Suppressor macrophage treated with lipopolysaccharide for 1 hour (primary cell): ENCODE measurements around the gene C9orf40.

Source experiments
- DNase-seq, 3 donors: peaks; one replicate each; pipeline ENCODE4 v3.0.0-alpha.2; 2020 to 2022

Gene C9orf40

DNA sequence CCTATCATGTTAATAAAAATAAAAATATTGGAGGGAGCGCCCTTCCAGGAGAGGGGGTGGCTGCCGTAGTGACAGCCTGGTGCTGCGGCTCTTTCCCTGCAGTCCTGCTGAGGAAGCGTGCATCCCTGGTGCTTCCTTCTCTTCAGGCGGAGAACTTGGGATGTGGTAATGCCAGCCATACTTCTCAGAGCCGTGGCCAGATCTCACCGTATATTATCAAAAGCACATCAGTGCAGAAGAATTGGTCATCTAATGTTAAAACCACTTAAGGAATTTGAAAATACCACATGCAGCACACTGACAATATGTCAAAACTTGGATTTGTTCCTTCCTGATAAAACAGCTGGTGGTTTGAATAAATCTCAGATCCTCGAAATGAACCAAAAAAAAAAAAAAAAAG lies 17.7 kb downstream of the C9orf40 start:
- DNase-seq = no peak

DNA sequence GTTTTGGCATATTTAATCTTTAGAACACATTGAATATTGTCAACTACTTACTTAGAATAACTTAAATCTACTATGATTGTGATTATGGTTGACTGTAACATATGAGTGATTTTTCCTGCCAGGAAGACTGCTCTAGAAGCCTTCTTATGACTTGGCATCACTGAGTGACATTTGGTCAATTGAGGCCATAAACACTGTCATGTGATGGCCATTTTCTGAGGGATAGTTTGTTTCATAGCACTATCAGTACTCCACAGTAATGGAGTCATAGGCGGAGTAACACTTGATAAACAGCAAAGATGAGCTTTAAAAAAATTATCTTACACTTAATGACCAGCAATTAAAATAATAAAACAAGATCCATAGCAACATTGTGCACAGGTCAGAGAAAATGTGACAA lies 31.0 kb downstream of the C9orf40 start:
- DNase-seq = no peak

DNA sequence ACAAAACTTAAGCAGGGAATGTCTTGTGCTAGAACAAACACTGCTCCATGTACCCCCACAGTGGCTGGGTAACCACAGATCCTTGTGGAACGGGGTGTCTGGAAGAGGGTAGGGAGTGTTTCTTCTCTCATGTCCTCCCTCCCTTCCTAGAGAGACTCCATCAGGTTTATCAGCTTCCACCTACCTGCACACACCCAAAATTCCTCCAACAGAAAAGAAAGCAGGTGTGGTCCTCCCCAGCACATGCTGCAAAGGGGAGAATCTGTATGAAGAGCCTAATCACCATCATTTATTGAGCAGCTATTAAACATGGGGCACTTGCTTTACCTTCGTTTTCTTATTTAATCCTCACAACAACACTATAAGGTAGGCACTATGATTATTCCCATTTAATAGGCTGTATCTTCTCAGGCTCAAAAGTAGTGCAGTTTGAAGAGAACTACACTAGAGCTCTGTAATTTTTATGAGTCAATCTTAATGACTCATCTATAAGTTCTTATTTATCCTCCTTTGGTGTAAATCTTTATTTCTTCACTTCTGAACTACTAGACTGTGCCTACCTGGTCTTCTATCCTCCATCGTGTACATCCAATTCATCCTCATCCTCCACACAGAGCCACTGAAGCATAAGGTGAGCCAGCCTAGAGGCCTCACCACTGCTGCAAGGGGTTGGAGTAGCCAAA lies 31.6 kb downstream of the C9orf40 start:
- DNase-seq = no peak

DNA sequence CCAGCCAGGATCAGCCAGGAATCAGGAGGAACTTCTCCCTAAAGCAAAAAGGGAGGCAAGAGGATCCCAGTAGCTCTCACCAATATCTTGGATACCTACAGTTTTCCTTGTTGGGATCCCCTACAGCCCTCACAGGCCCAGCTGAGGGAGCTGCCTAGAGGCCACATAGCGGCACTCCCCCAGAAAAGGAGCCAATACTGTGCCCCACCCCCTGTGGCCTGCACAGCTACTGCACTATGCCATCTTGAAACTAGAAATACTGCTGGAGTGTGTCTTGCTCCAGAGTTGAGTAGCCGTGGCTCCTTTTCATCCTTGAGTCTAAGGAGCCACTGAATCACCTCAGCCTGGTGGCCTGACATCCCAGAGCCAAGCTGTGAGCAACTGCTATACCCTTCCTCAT lies 42.7 kb downstream of the C9orf40 start:
- no peak for DNase-seq

DNA sequence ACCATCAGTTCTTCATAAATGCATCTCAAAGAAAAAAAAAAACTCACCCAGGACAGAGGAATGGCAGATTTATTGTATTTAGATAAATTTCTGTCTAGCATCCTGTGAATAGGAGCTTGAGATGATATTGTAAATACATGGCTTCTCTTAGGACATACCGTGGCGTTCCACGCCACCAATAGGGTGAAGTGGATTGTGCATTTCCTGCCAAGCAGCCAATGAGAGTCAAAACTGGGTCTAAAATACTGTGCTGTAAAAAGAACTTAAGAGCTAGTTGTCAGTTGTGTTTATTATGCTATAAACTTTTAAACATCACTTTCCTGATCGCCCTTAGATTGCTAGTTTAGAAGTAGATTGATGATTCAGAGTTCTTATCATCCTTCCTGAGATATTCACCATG lies 44.0 kb downstream of the C9orf40 start:
- DNase-seq = no peak

GRCh38 chr9:74907085-74907484 lies 45.6 kb downstream of the C9orf40 start:
- DNase-seq = no peak

GRCh38 chr9:74901001-74901400 lies 51.7 kb downstream of the C9orf40 start:
- DNase-seq = no peak
